H1 (cell line): ENCODE measurements around the gene NMT1. TPM values are rescaled to one million over a fixed set of nuclear protein-coding genes. Genes with fewer than 3 reads are reported as not detected.

Source experiments
- ASH2L ChIP-seq: fragments of 200-600, 300-600 bp; sonication (generic); IDR thresholded peaks from one replicate; pipeline ENCODE4 v1.7.1; 2017; ENCODE audit warnings: low read length
- BACH1 ChIP-seq: IDR thresholded peaks from 2 replicates; pipeline ENCODE4 v1.6.1; 2012; ENCODE audit warnings: low read length, improper control_type of control experiment
- CBX8 ChIP-seq: fragments of 300-800, 300-1000 bp; sonication (generic); IDR thresholded peaks from 2 replicates; pipeline ENCODE4 v1.7.1; 2016; ENCODE audit warnings: low read depth, low read length, borderline replicate concordance
- CHD7 ChIP-seq: fragments of 300-600 bp; sonication (generic); IDR thresholded peaks from 2 replicates; pipeline ENCODE4 v1.7.1; 2012; ENCODE audit warnings: low read length, moderate library complexity, mild to moderate bottlenecking, inconsistent platforms; ENCODE audit not compliant: insufficient replicate concordance
- CTCF ChIP-seq, 3 experiments: IDR thresholded peaks; 1 replicate in 2 of 3; 2 replicates in 1 of 3; pipeline versions ENCODE4 v1.5.1 to v1.6.1; 2011; ENCODE audit warnings: low read length in 3 of 3, mild to moderate bottlenecking in 3 of 3, inconsistent platforms in 2 of 3, low read depth in 1 of 3, moderate library complexity in 1 of 3; ENCODE audit not compliant: insufficient read depth in 1 of 3; ENCODE audit errors: control extremely low read depth in 1 of 3
- KDM4A ChIP-seq: IDR thresholded peaks from one replicate; pipeline ENCODE4 v1.7.1; 2012; ENCODE audit warnings: low read depth, mild to moderate bottlenecking, moderate library complexity, low read length, inconsistent platforms; ENCODE audit not compliant: severe bottlenecking
- KDM5A ChIP-seq: fragments of 200-600 bp; IDR thresholded peaks from 2 replicates; pipeline ENCODE4 v1.7.1; 2012; ENCODE audit warnings: mild to moderate bottlenecking, low read length, inconsistent platforms, mixed read lengths
- PHF8 ChIP-seq: fragments of 200-600 bp; sonication (generic); conservative IDR thresholded peaks from 2 replicates; pipeline ENCODE4 v1.7.1; 2012; ENCODE audit warnings: low read depth, mild to moderate bottlenecking, inconsistent platforms, low read length, moderate library complexity
- TAF7 ChIP-seq: optimal IDR thresholded peaks from 2 replicates; pipeline ENCODE3; 2011; ENCODE audit warnings: low read depth, mild to moderate bottlenecking, inconsistent platforms, low read length, moderate library complexity, borderline replicate concordance
- polyA plus RNA-seq, 7 experiments: library from polyadenylated mRNA; depleted of rRNA in 3 of 7; stranded (reverse) in 5 of 7; unstranded in 2 of 7; fragments of >200 nt in 5 of 7; fragments of 200-250 nt in 2 of 7; gene quantifications; 1 replicate in 5 of 7; 2 replicates in 1 of 7; 4 replicates in 1 of 7; pipeline versions ENCODE4 v1.2.1 to v1.2.3, GENCODE V29; 2011 to 2013; ENCODE audit warnings: missing spikeins in 2 of 7, mixed read lengths in 2 of 7
- total RNA-seq: library from RNA; stranded (reverse); fragmentation: NEBNext Ultra II Directional; extraction: Animal tissue kit (Norgen Biotek cat#: 25700); gene quantifications from 2 replicates; pipeline ENCODE4 v1.2.1, GENCODE V29; 2021

The NMT1 gene
- total and polyA plus RNA-seq, 2 of the 8 experiments (the other 6 are each of a cell fraction or from before 2014, with no cell fraction given) = 42.9 to 149 TPM

DNA sequence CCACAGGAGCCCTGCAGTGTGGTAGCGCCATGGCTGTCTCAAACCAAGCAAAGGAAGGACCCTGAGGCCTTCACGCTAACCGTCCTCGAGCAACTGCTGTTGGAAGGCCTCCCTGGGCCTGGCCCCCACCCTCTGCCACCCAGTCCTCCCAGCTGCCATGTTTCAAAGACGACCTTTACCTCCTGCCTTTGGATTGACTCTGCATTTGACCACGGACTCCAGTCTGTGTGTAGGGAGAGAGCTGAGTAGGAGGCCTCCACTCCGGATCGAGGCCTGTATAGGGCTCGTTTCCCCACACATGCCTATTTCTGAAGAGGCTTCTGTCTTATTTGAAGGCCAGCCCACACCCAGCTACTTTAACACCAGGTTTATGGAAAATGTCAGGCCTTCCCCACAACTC is 46.9 kb downstream of the NMT1 start (continued):
- no peak for TF ChIP-seq CHD7
- TF ChIP-seq TAF7 = no peak
- no peak for TF ChIP-seq KDM5A
- no peak for TF ChIP-seq BACH1
- no peak for TF ChIP-seq KDM4A
- TF ChIP-seq CBX8 = no peak
- TF ChIP-seq PHF8 = no peak
- TF ChIP-seq ASH2L = no peak
- no peak for TF ChIP-seq CTCF (IDR thresholded peaks at IDR 0.05; ENCODE audit: control extremely low read depth in 1 of 3, insufficient read depth in 1 of 3, low read depth in 1 of 3, low read length in 3 of 3)
